Spleen (tissue), 11 donors: ENCODE data around the gene SERPINA12. TPM values are rescaled to one million over a fixed set of nuclear protein-coding genes. Genes with fewer than 3 reads are reported as not detected.

Experiments
- DNase-seq: peaks from one replicate; pipeline ENCODE4 v3.0.0-alpha.2; 2020
- H3K27ac ChIP-seq, 8 donors: fragments of 200-600 bp; sonication (generic) in 7 of 8; 1 replicate in 4 of 8; 2 replicates in 4 of 8; pipeline versions ENCODE4 v1.5.0 to v1.8.0; 2016 to 2021; ENCODE audit warnings: inconsistent platforms in 4 of 8, mild to moderate bottlenecking in 4 of 8, moderate library complexity in 1 of 8
- H3K27me3 ChIP-seq, 7 donors: fragments of 200-600 bp; sonication (generic) in 6 of 7; replicated peaks in 1 of 7; 1 replicate in 4 of 7; 2 replicates in 3 of 7; pipeline versions ENCODE4 v1.5.0 to v1.8.0; 2016 to 2021; ENCODE audit warnings: inconsistent platforms in 3 of 7, mild to moderate bottlenecking in 1 of 7
- H3K36me3 ChIP-seq, 6 donors: fragments of 200-600 bp; sonication (generic) in 5 of 6; 1 replicate in 4 of 6; 2 replicates in 2 of 6; pipeline versions ENCODE4 v1.5.0 to v1.8.0; 2016 to 2021; ENCODE audit warnings: inconsistent platforms in 2 of 6
- H3K4me1 ChIP-seq, 6 donors: fragments of 200-600 bp; sonication (generic) in 5 of 6; 1 replicate in 3 of 6; 2 replicates in 3 of 6; pipeline versions ENCODE4 v1.5.0 to v1.8.0; 2016 to 2021; ENCODE audit warnings: inconsistent platforms in 3 of 6
- H3K4me3 ChIP-seq, 8 donors: fragments of 200-600 bp; sonication (generic) in 7 of 8; 1 replicate in 4 of 8; 2 replicates in 4 of 8; pipeline versions ENCODE4 v1.5.0 to v1.8.0; 2016 to 2021; ENCODE audit warnings: inconsistent platforms in 4 of 8, mild to moderate bottlenecking in 4 of 8, moderate library complexity in 2 of 8
- H3K9me3 ChIP-seq, 8 donors: fragments of 200-600 bp; sonication (generic) in 7 of 8; 1 replicate in 4 of 8; 2 replicates in 4 of 8; pipeline versions ENCODE4 v1.5.0 to v1.8.0; 2016 to 2021; ENCODE audit warnings: inconsistent platforms in 4 of 8
- POLR2A ChIP-seq, 3 donors: fragments of 450-650 bp; IDR thresholded peaks; one replicate each; pipeline ENCODE4 v1.5.1; 2017; ENCODE audit warnings: antibody characterized with exemption in 3 of 3, mild to moderate bottlenecking in 1 of 3
- POLR2AphosphoS5 ChIP-seq, 3 donors: sonication (generic); formaldehyde crosslinking; IDR thresholded peaks; one replicate each; pipeline ENCODE4 v1.5.1; 2017; ENCODE audit warnings: antibody characterized with exemption in 3 of 3
- WGBS, 5 donors: extraction: QIAGEN DNeasy Blood & Tissue Kit in 3 of 5; methylation state at CpG; one replicate each; pipeline versions ENCODE4 v1.1.5 to v1.1.7; 2013 to 2018; 5-methylcytosine and 5-hydroxymethylcytosine counted together
- intact Hi-C: fragments of 100-400 bp; cut with DNase I; formaldehyde crosslinking; loops from one replicate; pipeline ENCODE4 v1.15.0; 2023; ENCODE audit warnings: low total_unique reads
- polyA plus RNA-seq, 3 donors: library from polyadenylated mRNA; stranded (reverse); fragments of 200-250 nt; gene quantifications; one replicate each; pipeline ENCODE4 v1.2.1, GENCODE V29; 2013
- total RNA-seq, 7 donors: library from RNA; depleted of rRNA in 3 of 7; stranded (reverse); fragments of >200 nt in 3 of 7; fragmentation: NEBNext Ultra II Directional in 4 of 7; extraction: Animal tissue kit (Norgen Biotek cat#: 25700) in 4 of 7; gene quantifications; one replicate each; pipeline versions ENCODE4 v1.1.0 to v1.2.1, GENCODE V29; 2016 to 2021
- TF ChIP-seq, protein P1 (sequence below), 11 experiments: fragments of 200-600 bp in 7 of 11; fragments of 450-650 bp in 4 of 11; sonication (generic) in 4 of 11; IDR thresholded peaks in 8 of 11; conservative IDR thresholded peaks in 3 of 11; 1 replicate in 7 of 11; 2 replicates in 4 of 11; pipeline versions ENCODE4 v1.4.0 to v1.8.0; 2016 to 2021; ENCODE audit warnings: antibody characterized with exemption in 11 of 11, inconsistent platforms in 4 of 11, mild to moderate bottlenecking in 1 of 11
- donor health status: healthy with polysubstance abuse.
- donor health status: DM: no; HTN: no; CAD: no; lungs with moderate emphysema.
- donor health status: DM: no; HTN: no; CAD: no.
- donor health status: Bipolar disorder and iron deficiency.
- donor health status: healthy.
- donor health status: DM: no; HTN: no; CAD: no.
- donor health status: DM: yes; HTN: yes; CAD: no.

Gene SERPINA12
- total and polyA plus RNA-seq, 10 donors: not detected

DNA sequence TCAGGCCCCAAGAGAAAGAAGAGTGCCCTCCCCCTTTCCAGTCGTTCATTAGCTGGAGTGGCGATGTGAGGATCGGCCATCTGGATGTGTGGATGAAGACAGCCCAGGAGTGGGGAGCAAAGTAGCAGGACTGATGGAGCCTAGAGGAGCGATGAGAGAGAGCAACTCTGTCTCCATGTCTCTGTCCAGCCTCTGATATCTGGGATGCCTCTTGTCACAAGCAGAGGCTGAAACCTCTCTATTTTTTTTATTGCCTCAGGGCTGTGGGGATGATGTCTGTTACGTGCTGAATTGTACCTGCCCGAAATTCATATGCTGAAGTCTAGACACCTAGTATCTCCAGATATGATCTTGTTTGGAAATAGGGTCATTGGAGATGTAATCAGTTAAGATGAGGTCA is 59.3 kb downstream of the SERPINA12 start:
- no peaks in the 10 kb centered on the region for H3K4me1 ChIP-seq
- H3K36me3 ChIP-seq: no peaks in the 10 kb centered on the region
- H3K27ac ChIP-seq: no peak overlapping the region
- no peak overlapping the region for H3K4me3 ChIP-seq
- intact Hi-C loops: no loop called here
- 78 to 89% (median 85%) methylated on average over 6 of the region's 6 CpGs for WGBS, 5 donors
- TF ChIP-seq, protein P1, sequence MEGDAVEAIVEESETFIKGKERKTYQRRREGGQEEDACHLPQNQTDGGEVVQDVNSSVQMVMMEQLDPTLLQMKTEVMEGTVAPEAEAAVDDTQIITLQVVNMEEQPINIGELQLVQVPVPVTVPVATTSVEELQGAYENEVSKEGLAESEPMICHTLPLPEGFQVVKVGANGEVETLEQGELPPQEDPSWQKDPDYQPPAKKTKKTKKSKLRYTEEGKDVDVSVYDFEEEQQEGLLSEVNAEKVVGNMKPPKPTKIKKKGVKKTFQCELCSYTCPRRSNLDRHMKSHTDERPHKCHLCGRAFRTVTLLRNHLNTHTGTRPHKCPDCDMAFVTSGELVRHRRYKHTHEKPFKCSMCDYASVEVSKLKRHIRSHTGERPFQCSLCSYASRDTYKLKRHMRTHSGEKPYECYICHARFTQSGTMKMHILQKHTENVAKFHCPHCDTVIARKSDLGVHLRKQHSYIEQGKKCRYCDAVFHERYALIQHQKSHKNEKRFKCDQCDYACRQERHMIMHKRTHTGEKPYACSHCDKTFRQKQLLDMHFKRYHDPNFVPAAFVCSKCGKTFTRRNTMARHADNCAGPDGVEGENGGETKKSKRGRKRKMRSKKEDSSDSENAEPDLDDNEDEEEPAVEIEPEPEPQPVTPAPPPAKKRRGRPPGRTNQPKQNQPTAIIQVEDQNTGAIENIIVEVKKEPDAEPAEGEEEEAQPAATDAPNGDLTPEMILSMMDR (IDR thresholded peaks at IDR 0.05 in 8 of 11, conservative IDR thresholded peaks at IDR 0.05 in 3 of 11): no peak
- no peak for TF ChIP-seq POLR2AphosphoS5 (IDR thresholded peaks at IDR 0.05)
- no peak for TF ChIP-seq POLR2A (IDR thresholded peaks at IDR 0.05)
- H3K9me3 ChIP-seq: no peaks in the 10 kb centered on the region
- peaks cover 0 to 28% (median 0%) of the 10 kb centered on the region in 7 donors for H3K27me3 ChIP-seq
- DNase-seq: no peak

DNA sequence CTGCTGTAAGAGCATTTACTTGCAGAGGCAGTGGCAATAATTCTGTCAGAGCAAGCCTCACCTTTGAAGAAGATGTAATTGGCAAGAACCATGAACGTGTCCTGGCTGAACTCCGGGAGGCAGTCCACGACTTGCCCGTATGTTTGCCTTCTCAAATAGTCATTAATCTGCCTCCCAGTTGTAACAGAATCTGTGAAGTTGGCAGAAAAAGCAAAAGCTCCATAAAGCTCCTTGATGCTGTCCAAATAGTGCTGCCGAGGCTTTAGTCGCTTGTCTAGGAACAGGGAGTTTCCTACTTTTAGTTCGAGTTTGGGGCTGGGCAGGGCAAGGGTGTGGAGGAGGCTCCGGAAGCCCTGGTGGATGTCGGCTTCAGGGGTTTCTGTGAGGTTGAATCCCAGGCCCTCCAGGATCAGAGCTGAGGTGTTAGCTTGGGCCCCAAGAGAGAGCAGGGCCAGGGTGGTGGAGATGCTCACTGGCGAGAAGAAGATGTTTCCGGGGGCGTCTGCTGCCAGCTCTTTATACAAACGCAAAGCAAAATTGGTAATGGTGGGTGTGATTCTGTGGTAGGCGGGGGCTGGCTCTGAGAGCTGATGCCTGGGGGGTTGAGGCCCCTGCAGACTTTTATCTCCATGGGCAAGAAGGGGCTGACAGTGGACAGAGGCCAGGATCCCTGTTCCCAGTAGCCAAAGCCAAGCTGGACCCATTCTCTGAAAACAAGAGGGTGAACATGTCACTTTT is 61.0 kb downstream of the SERPINA12 start:
- no peak overlapping the region for H3K27ac ChIP-seq
- no peaks in the 10 kb centered on the region for H3K9me3 ChIP-seq
- H3K36me3 ChIP-seq: no peaks in the 10 kb centered on the region
- H3K27me3 ChIP-seq: peaks cover 0 to 28% (median 0%) of the 10 kb centered on the region in 7 donors
- no peak overlapping the region for H3K4me3 ChIP-seq
- no peaks in the 10 kb centered on the region for H3K4me1 ChIP-seq
- no peak for DNase-seq
- TF ChIP-seq POLR2A (IDR thresholded peaks at IDR 0.05): no peak
- TF ChIP-seq, protein P1 (IDR thresholded peaks at IDR 0.05 in 8 of 11, conservative IDR thresholded peaks at IDR 0.05 in 3 of 11): no peak
- 81 to 88% (median 83%) methylated on average over 14 of the region's 14 CpGs for WGBS, 5 donors
- intact Hi-C loops: no loop called here

DNA sequence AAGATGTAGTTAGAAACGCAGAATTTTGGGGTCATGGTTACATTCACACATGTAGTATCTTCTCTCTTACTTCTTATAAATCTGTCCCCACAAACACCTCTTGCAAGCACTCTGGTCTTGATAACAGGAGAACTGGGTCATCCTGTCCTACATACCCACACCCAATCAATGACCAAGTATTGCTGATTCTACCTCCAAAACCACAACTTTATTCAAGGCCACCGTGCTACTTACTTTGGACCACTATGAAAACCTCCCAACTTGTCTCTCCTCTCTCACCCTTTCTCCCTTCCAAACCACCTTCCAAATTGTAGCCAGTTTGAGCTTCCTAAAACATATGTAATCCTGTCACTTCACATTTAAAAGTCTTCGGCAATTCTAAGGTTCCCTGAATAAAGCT is 62.1 kb downstream of the SERPINA12 start:
- H3K27me3 ChIP-seq: peaks cover 0 to 28% (median 0%) of the 10 kb centered on the region in 7 donors
- TF ChIP-seq POLR2AphosphoS5 (IDR thresholded peaks at IDR 0.05) (no peak), POLR2A (IDR thresholded peaks at IDR 0.05) (no peak)
- TF ChIP-seq, protein P1 (IDR thresholded peaks at IDR 0.05 in 8 of 11, conservative IDR thresholded peaks at IDR 0.05 in 3 of 11): no peak
- no peaks in the 10 kb centered on the region for H3K36me3 ChIP-seq
- no peak overlapping the region for H3K27ac ChIP-seq
- 58 to 85% (median 76%) methylated on average over 3 of the region's 3 CpGs for WGBS, 5 donors
- no peak overlapping the region for H3K4me3 ChIP-seq
- no peaks in the 10 kb centered on the region for H3K9me3 ChIP-seq
- intact Hi-C loops: no loop called here
- no peaks in the 10 kb centered on the region for H3K4me1 ChIP-seq
- DNase-seq: no peak

DNA sequence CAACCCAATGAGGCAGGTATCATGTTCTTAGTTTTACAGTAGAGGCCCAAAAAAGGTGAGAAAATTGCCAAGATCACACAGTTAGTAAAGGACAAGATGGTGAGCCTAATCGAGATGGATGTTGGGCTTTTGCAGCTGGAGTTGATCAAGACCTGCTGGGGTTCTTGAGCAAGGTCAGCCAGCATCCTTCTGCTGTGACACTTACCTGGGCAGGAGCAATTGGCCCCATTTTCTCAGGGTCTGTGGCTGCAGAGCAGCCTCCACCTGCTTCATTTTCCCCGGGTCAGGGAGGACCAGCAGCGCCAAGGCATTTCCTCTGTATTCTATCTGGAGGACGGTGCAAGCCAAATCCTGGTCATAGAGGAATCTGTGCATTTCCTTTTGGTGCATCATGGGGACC is 63.1 kb downstream of the SERPINA12 start:
- no peak overlapping the region for H3K4me3 ChIP-seq
- no peak for DNase-seq
- intact Hi-C loops: no loop called here
- no peaks in the 10 kb centered on the region for H3K36me3 ChIP-seq
- no peak for TF ChIP-seq POLR2A (IDR thresholded peaks at IDR 0.05)
- TF ChIP-seq, protein P1 (IDR thresholded peaks at IDR 0.05 in 8 of 11, conservative IDR thresholded peaks at IDR 0.05 in 3 of 11): no peak
- no peak for TF ChIP-seq POLR2AphosphoS5 (IDR thresholded peaks at IDR 0.05)
- H3K9me3 ChIP-seq: no peaks in the 10 kb centered on the region
- H3K4me1 ChIP-seq: no peaks in the 10 kb centered on the region
- WGBS, 5 donors: 64 to 92% (median 81%) methylated on average over 4 of the region's 4 CpGs
- no peak overlapping the region for H3K27ac ChIP-seq
- peaks cover 0 to 31% (median 0%) of the 10 kb centered on the region in 7 donors for H3K27me3 ChIP-seq
